DMS53 treated with DMSO at 0.1 percent for 48 hours (cell line): Measurements from ENCODE around the gene ANKS3.

ENCODE experiments used
- DNase-seq: peaks from one replicate; lab custom pipeline; 2025; ENCODE audit not compliant: unreplicated experiment; lab: John Stamatoyannopoulos, UW

ANKS3 gene

DNA sequence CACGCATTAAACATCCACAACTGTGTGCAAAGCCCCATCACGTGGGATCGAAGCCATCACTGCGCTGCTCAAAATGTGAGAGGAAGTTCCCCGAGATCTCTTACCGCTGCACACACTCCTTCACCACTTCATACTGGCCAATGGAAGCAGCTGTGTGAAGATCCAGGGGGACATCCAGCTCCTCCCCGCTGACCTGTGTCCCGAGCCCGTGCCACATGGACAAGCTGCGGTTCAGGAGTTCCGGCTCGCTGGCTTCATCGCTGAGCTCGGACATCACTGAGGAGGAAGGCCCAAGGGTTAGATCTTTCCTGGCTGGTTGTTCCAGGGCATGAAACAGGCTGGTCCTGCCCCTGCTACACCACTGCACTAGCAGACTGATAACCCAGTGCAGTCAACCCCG is 4.2 kb downstream of the ANKS3 start:
- DNase-seq: no peak

- no peak for DNase-seq
These were observed 5.4 kb downstream of the ANKS3 start for GRCh38 chr16:4728676-4729075.

GRCh38 chr16:4726616-4727015 is 7.5 kb downstream of the ANKS3 start:
- no peak for DNase-seq

- DNase-seq: no peak
These were observed 9.3 kb downstream of the ANKS3 start for GRCh38 chr16:4724661-4725270.

DNA sequence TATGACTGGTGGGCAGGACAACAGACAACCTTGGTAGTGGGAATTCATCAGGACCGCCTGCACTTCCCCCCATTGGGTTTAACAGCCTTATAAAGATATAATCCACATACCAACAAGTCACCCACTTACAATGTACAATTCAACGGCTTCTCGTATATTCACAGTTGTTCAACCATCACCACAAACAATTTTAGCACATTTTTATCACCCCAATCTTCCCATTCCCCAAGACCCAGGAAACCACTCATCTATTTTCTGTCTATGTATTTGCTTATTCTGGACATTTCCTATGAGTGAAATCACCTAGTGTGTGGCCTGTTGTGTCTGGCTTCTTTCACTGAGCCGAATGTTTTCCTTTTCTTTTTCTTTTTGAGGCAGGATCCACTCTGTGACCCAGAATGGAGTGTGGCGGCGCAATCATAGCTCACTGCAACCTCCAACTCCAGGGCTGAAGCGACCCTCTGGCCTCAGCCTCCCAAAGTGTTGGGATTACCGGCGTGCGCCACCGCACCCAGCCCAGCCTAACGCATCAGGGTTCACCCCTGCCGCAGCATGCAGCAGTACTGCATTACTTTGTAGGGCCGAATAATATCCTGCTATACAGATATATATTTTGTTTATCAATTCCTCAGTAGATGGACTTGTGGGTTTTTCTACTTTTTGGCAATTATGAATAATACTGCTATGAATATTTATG is 10.9 kb downstream of the ANKS3 start:
- no peak for DNase-seq

DNA sequence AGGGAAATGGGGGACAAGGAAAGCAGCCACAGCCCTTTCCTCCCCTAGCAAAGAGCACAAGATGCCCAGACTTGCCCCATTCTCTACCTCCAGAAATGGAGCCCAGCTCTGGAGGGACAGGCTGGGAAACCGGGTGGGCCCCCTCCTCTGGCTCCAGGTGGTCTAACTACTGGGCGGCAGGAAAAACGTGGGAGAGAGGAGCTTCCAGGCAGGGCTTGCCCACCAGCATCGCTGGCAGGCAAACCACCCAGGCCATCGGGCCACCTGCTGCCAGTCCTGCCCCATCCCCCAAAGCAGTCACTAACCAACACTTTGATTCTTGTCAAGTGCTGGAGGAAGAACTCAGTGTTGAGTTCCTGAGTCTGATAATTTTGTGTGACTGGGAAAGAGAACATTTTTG is 15.6 kb downstream of the ANKS3 start:
- DNase-seq: no peak

GRCh38 chr16:4714996-4715395 is 19.1 kb downstream of the ANKS3 start:
- DNase-seq: no peak

DNA sequence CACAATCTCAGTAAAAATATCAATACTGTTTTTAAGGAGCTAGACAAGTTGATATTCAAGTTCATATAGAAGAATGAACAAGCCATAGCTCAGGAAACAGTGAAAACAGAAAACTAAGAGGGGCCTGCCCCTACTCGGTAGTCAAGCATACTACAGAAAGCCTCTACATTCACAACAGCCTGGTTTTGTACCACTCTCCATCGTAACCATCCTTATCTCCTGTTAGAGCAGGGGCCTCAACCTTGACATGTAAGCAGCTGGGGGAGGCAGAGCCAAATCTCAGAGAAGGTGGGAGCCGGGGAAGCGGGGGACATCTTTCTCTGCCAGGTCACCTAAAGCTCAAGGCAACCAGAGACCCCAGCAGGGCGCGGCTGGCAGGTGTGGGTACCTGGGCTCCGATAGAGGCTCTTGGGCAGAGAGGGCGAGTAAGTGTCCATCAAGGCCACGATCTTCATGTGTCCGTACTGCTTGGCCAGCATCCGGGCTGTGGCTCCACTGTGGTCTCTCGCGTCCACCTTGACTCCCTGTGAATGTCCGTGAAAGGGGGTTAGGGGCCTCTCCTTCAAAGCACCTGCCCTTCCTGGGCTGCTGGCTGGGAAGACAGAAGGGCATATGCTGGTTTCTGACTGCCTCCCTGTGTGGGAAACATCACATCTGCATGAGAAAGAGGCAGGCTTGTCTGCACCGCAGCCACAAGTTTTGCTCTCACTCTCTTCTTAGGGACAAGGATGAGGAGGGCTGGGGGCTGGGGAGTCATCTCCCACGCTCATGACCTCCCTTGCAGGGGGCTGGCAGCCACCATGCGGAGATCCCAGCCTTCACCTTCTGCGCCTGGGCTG is 20.2 kb downstream of the ANKS3 start:
- no peak for DNase-seq

GRCh38 chr16:4709481-4709880 is 24.6 kb downstream of the ANKS3 start:
- no peak for DNase-seq

- DNase-seq: no peak
These were observed 27.2 kb downstream of the ANKS3 start for GRCh38 chr16:4706871-4707270.

DNA sequence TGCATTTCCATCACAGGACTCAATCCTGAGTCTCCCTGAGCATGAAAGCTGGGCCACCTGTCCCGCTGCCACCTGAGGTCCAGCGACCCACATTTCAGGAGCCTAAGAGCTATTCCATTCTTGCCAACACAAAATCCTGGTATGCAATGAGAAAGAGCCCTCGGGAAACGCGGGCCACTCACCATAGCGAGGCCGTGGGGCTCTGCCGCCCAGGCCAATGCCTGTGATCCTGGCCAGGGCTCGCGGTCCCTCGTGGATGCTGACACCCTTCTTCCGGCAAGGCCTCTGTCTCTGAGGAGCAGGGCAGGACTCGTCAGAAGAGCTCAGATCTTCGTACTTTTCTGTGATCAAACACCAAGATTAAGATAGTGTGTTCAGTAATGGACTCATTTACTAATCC is 29.2 kb downstream of the ANKS3 start:
- DNase-seq: no peak

GRCh38 chr16:4704491-4704890 is 29.6 kb downstream of the ANKS3 start:
- no peak for DNase-seq

DNA sequence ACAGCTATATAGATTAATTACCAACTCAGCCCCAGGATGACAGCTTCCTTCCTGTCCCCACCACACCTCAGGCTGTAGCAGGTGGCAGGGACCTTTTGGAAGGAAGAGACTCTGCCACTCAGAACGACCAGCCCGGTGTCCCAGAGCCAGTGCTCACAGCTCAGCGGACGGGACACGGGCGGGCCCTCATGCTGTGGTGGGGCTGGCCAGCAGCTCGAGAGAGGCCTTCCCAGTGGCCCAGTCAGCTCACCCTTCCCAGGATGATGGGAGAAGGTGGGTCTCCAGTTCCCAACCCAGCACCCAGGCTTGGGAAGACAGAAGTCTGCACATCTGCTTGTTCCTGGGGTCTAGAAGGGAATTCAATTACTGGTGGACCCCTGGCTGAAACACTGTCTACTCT is 30.2 kb downstream of the ANKS3 start:
- DNase-seq: no peak

- DNase-seq: no peak
These were observed 31.6 kb downstream of the ANKS3 start for GRCh38 chr16:4702466-4702808.

GRCh38 chr16:4701791-4702465 is 32.1 kb downstream of the ANKS3 start:
- DNase-seq: no peak

DNA sequence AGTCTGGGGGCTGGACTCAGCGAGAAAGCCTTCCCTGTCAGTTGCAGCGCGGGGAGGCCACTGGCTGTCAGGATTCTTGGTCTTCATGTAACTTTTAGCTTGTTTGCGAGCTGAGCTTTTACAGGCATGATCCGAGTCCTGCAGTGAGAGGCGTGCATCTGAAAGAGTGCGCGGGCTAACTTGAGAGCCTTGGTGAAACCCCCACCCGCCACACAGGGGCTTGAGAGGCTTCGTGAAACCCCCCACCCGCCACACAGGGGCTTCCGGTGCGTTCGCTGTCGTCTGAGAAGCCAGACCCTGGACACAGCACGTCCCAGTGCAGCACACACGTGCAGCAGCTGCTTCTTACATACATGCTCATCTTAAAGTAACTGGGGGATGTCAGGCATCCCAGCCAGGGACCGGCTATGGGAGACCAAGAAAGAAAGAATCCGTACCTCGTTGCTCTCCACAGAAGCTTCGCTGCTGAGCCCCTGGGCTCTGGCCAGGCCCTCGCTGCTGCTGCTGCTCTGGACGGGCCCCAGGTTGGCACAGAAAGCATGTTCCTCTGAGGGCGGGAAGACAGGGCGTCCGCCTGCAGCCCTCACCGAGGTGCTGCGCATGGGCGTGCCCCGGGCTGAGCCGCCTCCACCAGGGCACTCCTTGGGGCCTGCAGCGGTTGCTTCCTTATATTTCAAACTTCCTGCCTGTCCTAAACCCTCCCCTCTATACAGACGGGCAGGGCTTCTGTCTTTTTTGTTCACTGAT is 32.9 kb downstream of the ANKS3 start:
- DNase-seq: no peak

DNA sequence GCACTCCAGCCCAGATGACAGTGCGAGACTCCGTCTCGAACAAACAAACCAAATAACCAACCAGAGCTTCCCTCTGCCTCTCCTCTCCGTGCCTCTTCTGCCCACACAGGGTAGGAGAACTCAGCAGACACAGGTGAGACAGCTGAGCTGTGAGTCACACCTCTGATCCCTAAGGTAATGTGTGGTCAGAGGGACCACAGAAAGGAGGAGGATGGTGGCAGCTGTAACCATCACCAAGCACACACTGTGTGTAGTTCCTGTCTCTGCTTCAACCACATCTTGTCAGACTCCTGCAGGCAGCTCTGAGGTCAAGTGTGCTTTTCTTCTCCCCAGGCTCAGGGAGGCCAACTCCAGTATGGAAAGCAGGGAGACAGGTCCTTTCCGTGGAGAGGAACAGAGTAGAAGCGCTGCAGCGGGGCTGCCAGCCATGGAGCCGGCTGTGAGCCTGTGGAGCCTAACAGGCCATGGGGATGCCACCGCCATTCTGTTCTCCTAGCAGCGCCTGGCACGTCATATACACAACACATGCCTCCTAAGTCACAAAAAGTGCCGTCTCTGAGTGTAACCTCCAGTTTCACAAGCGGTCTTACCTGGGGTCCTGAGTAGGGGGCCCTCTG is 33.6 kb downstream of the ANKS3 start:
- no peak for DNase-seq

- DNase-seq: no peak
These were observed 35.0 kb downstream of the ANKS3 start for GRCh38 chr16:4699046-4699556.

DNA sequence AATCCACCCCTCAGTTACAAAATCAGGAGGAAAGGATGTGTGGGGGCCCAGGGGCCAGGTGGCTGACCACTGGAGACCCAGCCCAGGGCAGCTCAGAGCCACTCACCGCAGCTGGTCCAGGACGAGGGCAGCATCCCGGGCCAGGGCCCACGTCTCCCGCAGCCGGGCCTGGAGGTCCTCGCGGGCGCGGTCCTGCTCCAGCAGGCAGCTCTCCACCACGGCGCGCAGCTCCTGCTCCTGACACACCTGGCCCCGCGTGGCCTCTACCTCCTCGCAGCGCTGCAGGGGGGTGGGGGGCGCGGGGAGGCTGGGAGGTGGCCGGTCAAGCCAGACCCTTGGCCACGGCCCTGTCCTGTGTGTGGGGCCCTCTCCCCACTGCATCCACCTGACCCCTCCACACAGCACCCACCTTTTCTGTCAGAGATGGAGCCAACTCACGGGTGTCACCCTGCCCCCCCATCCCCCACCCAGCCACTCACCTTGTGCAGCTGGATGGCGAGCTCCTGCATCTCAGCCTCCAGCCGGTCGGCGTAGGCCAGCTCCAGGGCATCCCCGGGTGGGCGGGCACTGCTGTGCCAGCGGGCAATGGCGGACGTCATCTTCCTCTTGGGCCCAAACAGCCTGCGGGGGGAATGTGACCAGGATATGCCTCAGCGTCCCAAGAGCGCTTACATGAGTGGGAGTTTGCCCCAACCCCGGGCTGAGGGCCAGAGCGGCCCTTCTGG is 35.6 kb downstream of the ANKS3 start:
- no peak for DNase-seq

DNA sequence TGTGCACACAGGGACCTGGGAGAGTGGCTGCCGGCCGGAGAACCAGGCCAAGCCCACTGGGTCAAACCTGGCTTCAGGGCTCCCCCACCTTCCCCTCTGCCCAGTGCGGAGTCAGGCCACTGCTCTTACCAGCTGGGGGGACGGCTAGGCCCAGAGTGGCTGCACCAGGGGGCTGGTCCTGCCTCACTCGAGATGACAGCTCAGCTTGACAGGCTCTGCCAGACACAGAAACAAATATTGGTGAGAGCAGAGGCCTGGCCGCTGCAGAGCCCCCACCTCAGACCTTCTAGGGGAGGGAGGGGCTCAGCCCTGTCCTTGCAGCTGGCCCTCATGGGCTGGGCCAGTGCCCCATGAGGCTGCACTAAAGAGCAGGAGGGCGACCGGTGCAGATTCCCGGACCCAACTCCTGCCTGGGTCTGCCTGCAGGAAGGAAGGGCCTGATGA is 36.2 kb downstream of the ANKS3 start:
- DNase-seq: no peak
